Measurements from ENCODE around the gene DYSF. TPM values are rescaled to one million over a fixed set of nuclear protein-coding genes. Genes with fewer than 3 reads are reported as not detected.

DYSF gene
- total RNA-seq, 1 experiment from 2014 or later, result 5.5 TPM

GRCh38 chr2:71602115-71602495, 148.7 kb downstream of the DYSF start:
- Histone ChIP-seq H3K9me3 (ENCODE audit: control insufficient read depth, low read depth, low read length) (no peaks in the 10 kb centered on the region), H4K91ac (ENCODE audit: insufficient read length, low read depth, low read length) (no peak overlapping the region), H3K4me1 (ENCODE audit: insufficient read depth, low read length) (peaks cover 8% of the 10 kb centered on the region; the same call in 1 of the 2 replicates), H3K4me2 (ENCODE audit: insufficient read depth, insufficient read length, low read length) (no peak overlapping the region), H3K27me3 (ENCODE audit: insufficient read depth, low read length) (no peaks in the 10 kb centered on the region), H3K18ac (ENCODE audit: insufficient read length, low read depth, low read length) (no peak overlapping the region), H3K23me2 (ENCODE audit: insufficient read length, low read depth, low read length, poor library complexity, severe bottlenecking) (no peaks in the 10 kb centered on the region), H2AK5ac (ENCODE audit: insufficient read length, low read length) (no peak overlapping the region), H3K79me2 (ENCODE audit: insufficient read depth, low read length) (no peaks in the 10 kb centered on the region), H2AFZ (ENCODE audit: low read length) (no peak overlapping the region), H3K14ac (ENCODE audit: insufficient read depth, low read length) (no peak overlapping the region), H3K4ac (ENCODE audit: low read depth, low read length) (no peak overlapping the region), H4K8ac (replicated peaks; ENCODE audit: insufficient read length, low read depth, low read length) (no peak overlapping the region), H3K23ac (ENCODE audit: insufficient read length, low read depth, low read length) (no peak overlapping the region), H3T11ph (ENCODE audit: low read length) (no peak overlapping the region), H4K5ac (ENCODE audit: insufficient read length, low read depth, low read length) (no peak overlapping the region), H3K9ac (ENCODE audit: extremely low read depth, insufficient read length, low read length) (no peak overlapping the region), H2BK120ac (ENCODE audit: low read depth, low read length, poor library complexity, severe bottlenecking) (no peak overlapping the region), H3K79me1 (ENCODE audit: insufficient read depth, low read depth, low read length, poor library complexity, severe bottlenecking) (no peaks in the 10 kb centered on the region), H4K20me1 (ENCODE audit: control insufficient read depth, insufficient read depth, insufficient read length) (no peaks in the 10 kb centered on the region), H2BK5ac (ENCODE audit: insufficient read length, low read length) (no peak overlapping the region), H2BK15ac (ENCODE audit: low read depth, low read length) (no peak overlapping the region), H2BK20ac (ENCODE audit: low read depth, low read length, poor library complexity, severe bottlenecking) (no peak overlapping the region), H3K56ac (ENCODE audit: insufficient read length, low read depth, low read length) (no peak overlapping the region), H2BK12ac (ENCODE audit: insufficient read length, low read depth, low read length) (no peak overlapping the region), H3K27ac (ENCODE audit: insufficient read length, low read depth, low read length) (no peak overlapping the region)
- H3K4me1 Mint-ChIP-seq, result peaks cover 26 to 29% of the 10 kb centered on the region in 2 experiments
- peaks cover 0 to 2% (median 0%) of the 10 kb centered on the region in 3 experiments; a peak in 1 of 7 replicates for H3K36me3 Mint-ChIP-seq (ENCODE audit: insufficient read depth in 1 of 3, low read depth in 3 of 3)
- no peaks in the 10 kb centered on the region; a peak in 1 of 5 replicates for H3K9me3 Mint-ChIP-seq
- no peak for TF ChIP-seq CTCF (conservative IDR thresholded peaks at IDR 0.05)
- no CpG with 5 or more reads among the region's 1 CpG for WGBS (ENCODE audit: extremely low coverage, insufficient read length, low lambda C conversion rate)
- no peak for DNase-seq
- H3K27me3 Mint-ChIP-seq (ENCODE audit: low read depth), result peaks cover 5% of the 10 kb centered on the region
- H3K27ac Mint-ChIP-seq, result no peak overlapping the region
- H3K4me3 Mint-ChIP-seq, result no peak overlapping the region

Measured in H9 (cell line).